ENCODE results near the gene ANGPT4. TPM values are rescaled to one million over a fixed set of nuclear protein-coding genes. Genes with fewer than 3 reads are reported as not detected.
"Not testable (repeated sequence)": the region's sequence is repeated elsewhere in the genome, so short reads cannot be mapped to it uniquely, and the experiment has no call there.

Gene ANGPT4
- polyA plus RNA-seq, 1 donor, result 0.04 TPM

GRCh38 chr20:844473-845225 lies 71.5 kb downstream of the ANGPT4 start:
- DNase-seq (ENCODE audit: low read depth), result peak; percentile 38

DNA sequence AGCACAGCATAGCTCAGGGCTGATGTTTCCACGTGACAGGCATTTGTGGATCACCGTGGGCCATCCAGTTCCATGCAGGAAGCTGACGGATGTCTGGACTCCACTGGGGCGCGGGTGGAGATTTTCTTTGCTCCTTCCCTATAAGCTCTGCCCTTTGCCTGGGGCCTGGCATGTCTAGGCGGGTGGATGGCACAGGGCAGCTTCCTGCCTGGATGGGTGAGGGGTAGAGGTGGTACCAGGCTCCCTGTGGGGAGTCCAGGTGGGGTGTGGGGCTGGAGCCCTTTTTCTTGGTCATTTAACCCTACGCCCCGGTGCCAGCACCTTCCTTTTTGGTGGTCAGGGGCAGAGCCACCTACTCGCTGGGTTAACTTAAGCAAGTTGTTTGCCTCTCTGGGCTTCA lies 72.2 kb downstream of the ANGPT4 start:
- DNase-seq (ENCODE audit: low read depth), result no peak

GRCh38 chr20:842547-842940 lies 73.6 kb downstream of the ANGPT4 start:
- DNase-seq (ENCODE audit: low read depth), result no peak

GRCh38 chr20:841568-842546 lies 74.3 kb downstream of the ANGPT4 start:
- DNase-seq (ENCODE audit: low read depth), result no peak

- no peak for DNase-seq (ENCODE audit: low read depth)
These were observed 75.1 kb downstream of the ANGPT4 start for GRCh38 chr20:840858-841567.

DNA sequence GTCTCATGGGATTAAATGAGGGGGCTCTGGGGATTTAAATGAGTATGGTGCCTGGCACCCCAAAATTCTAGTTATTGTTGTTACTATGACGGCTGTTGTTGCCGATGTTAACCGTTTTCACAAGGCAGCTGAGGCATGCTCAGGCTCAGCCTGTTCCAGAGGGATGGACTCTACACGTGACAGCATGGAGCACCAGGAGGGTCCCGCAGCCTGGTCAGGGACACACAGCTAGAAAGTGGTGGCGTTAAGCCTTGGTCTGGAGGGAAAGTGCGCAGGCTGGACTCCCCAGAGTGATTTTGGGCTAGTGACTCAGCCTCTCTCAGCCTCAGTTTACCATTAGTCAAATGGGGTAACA lies 75.7 kb downstream of the ANGPT4 start:
- DNase-seq (ENCODE audit: low read depth), result no peak

DNA sequence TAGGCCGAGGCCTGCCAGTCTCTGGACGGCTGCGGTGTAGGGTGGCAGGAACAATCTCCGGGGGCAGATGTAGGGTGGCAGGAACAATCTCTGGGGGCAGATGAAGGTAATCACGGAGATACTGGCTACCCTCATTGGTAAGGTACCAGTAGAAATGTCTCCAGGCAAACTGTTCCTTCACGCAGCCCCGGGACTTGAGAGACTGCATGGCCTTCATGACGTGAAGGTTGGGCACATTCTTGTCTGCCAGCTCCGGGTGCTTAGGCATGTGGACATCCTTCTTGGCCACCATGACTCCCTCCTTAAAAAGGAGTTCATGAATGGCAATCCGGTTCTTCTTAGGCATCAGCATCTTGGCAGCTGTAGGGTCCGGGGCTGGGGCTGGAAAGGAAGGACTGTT lies 76.5 kb downstream of the ANGPT4 start:
- no peak for DNase-seq (ENCODE audit: low read depth)

- DNase-seq (ENCODE audit: low read depth), result no peak
These were observed 77.1 kb downstream of the ANGPT4 start for GRCh38 chr20:839015-839414.

DNA sequence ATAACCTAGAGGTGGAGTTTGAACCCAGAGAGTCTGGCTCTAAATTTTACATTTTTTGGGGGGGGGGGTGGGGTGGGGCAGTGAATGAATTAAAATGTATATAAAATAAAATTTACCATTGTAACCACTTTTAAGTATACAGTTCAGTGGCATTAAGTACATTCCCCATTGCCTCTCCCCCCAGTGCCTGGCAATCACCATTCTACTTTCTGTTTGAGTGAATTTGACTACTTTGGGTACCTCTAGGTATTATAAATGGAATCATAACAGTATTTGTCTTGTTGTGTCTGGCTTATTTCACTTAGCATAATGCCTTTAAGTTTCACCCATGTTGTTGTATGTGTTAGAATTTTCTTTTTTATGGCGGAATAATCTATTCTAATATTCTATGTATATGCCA lies 79.9 kb downstream of the ANGPT4 start:
- no peak for DNase-seq (ENCODE audit: low read depth)

DNA sequence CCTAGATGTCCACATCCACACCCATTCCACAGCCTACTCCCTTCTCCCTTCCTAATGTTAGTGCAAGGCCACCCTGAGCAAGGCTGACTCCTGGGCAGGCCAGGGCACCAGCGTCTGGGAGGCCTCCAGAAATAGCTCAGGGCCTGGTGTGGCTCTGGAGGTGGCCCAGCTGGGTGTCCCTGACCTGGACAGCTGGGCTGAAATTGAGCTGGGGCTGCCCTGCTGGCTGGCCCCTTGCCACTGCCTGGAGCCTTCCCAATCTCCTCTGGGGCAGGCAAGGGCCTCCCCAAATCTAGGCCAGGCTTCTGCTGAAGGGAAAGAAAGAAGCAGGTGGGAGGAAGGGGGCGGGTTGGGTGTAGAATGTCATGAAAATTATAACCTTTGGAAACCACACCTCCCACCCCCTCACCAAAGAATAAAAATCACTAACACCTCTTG lies 80.5 kb downstream of the ANGPT4 start:
- DNase-seq (ENCODE audit: low read depth), result no peak

DNA sequence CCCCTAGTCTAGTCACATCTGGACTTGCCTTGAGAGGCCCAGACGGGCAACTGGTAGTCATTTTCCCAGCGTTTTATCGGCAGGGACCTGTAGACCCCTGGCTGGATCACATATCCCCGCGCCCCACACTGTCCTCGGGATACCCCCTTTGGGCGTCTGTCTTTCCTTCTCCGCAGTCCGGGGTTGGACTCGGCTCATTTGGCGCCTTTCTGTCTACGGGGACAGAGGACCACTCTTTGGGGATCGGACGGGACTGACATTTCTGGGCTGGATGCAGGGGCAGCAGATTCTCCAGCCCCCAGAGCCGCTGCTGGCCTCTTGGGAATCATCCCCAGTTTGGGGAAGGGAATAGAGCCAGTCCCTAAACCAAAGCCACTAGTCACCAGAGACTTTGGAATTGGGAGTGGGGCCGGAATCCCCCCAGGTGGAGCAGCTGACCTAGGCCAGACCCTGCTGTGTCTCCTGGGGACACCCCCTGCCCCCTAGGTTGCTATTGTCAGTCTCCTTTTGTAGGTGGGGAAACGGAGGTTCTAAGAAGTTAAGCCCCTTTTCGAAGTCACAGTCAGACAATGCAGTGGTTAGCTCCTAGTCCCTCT lies 81.9 kb downstream of the ANGPT4 start:
- DNase-seq (ENCODE audit: low read depth), result no peak

GRCh38 chr20:833450-834150 lies 82.5 kb downstream of the ANGPT4 start, which contains the start of gene FAM110A:
Gene FAM110A, plus strand, starts transcription at chr20:833715. Its CDS starts 11,090 bp downstream, at chr20:844805.
- DNase-seq (ENCODE audit: low read depth), result peak; percentile 82

GRCh38 chr20:833121-833449 lies 83.0 kb downstream of the ANGPT4 start:
- DNase-seq (ENCODE audit: low read depth), result no peak

GRCh38 chr20:831956-832355 lies 84.2 kb downstream of the ANGPT4 start:
- no peak for DNase-seq (ENCODE audit: low read depth)

DNA sequence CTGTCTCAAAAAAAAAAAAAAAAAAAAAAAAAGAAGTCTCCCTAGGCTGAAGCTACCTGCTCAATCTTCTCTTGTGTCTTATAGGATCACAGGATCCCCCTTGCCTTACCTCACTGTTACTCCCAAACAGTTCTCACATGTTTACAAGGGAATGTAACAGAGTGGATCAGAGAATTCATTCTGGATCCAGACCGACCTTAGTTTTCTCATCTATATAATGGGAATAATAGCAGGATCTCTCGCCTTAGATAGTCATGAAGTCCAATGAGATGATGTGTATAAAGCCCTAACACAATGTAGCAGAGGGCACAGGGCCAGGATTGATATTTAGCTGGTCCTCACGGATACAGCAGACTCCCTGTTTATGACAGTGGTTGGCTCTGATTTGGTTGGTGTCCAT lies 84.9 kb downstream of the ANGPT4 start:
- no peak for DNase-seq (ENCODE audit: low read depth)

DNA sequence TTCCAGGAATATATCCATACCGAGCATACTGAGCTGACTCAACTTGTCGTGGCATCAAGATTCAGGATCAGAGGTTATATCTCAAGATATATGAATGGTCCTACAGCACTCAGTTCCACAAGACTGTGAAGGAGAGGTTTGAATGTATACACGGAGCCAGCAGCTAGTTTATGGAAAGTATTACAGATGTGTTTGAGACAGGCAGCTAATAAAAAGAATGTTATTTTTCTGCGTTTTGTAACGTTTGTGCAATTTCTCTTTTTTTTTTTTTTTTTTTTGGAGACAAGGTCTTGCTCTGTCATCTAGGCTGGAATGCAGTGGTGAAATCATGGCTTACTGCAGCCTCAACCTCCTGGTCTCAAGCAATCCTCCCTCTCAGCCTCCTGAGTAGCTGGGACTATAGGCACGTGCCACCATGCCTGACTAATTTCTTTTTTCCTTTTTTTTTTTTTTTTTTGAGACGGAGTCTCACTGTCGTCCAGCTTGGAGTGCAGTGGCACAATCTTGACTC lies 86.1 kb downstream of the ANGPT4 start:
- no peak for DNase-seq (ENCODE audit: low read depth)

GRCh38 chr20:829551-829950 lies 86.6 kb downstream of the ANGPT4 start:
- no peak for DNase-seq (ENCODE audit: low read depth)

- DNase-seq (ENCODE audit: low read depth), result no peak
These were observed 87.1 kb downstream of the ANGPT4 start for GRCh38 chr20:828987-829386.

- DNase-seq (ENCODE audit: low read depth), result not testable (repeated sequence)
These were observed 88.2 kb downstream of the ANGPT4 start for GRCh38 chr20:827981-828380.

DNA sequence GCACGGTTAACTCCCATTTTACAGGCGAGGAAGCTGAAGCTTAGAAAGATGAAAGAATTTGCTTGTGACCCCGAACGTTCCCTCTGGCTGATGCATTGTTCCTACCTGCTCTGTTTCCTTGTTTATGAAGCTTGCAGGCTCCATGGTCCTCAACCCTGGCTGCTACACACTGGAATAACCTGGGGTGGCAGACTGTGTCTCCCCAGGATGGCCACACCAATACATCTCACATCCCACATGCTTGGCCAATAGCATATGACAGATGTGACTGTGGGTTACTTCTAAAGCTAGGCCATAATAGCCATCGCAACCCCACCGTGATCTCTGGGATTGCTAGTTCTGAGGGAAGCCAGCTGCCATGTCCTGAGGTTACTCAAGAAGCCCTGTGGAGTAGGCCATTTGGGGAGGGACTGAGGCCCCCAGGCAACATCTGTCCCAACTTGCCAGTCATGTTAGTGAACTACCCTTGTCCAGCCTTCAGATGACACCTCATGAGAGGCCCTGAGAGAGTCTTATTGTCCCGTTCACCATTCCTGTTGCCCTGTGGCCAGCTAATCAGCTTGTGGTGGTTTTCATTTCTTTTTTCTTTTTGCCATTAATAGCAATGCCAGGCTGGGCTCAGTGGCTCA lies 89.3 kb downstream of the ANGPT4 start:
- no peak for DNase-seq (ENCODE audit: low read depth)
